Cardiac muscle cell (in vitro differentiated cells and primary cell): ENCODE data around the gene CMTM8. TPM values are rescaled to one million over a fixed set of nuclear protein-coding genes. Genes with fewer than 3 reads are reported as not detected.

Experiments
- DNase-seq, 2 donors: peaks; one replicate each; pipeline versions ENCODE4 v3.0.0 to v3.0.0-alpha.2; 2010 to 2017; ENCODE audit warnings: low read depth in 1 of 2, low spot score in 1 of 2
- H3K27ac ChIP-seq: fragments of 200-600 bp; sonication (generic); 2 replicates; pipeline ENCODE4 v1.5.1; 2016
- H3K27me3 ChIP-seq: fragments of 200-600 bp; sonication (generic); 2 replicates; pipeline ENCODE4 v1.6.0; 2016; ENCODE audit warnings: control low read depth
- H3K36me3 ChIP-seq: fragments of 200-600 bp; sonication (generic); 2 replicates; pipeline ENCODE4 v1.5.1; 2016; ENCODE audit warnings: control low read depth
- H3K4me1 ChIP-seq: fragments of 200-600 bp; sonication (generic); 2 replicates; pipeline ENCODE4 v1.8.1; 2017; ENCODE audit warnings: low read depth, mild to moderate bottlenecking, mixed run types
- H3K4me3 ChIP-seq: fragments of 200-600 bp; sonication (generic); 2 replicates; pipeline ENCODE4 v1.5.1; 2016; ENCODE audit warnings: mild to moderate bottlenecking
- H3K9me3 ChIP-seq: fragments of 200-600 bp; sonication (generic); 2 replicates; pipeline ENCODE4 v1.5.1; 2017; ENCODE audit warnings: low read depth, mild to moderate bottlenecking, control low read depth
- polyA plus RNA-seq: library from polyadenylated mRNA; unstranded; fragments of >200 nt; fragmentation: Nextera tagmentation; extraction: Ambion mirVana; gene quantifications from 2 replicates; pipeline ENCODE4 v1.2.1, GENCODE V29; 2016
- total RNA-seq: library from RNA; depleted of rRNA; stranded (reverse); fragments of >200 nt; gene quantifications from 2 replicates; pipeline ENCODE4 v1.2.3, GENCODE V29; 2016
- TF ChIP-seq, protein P1 (sequence below): IDR thresholded peaks from 2 replicates; pipeline ENCODE4 v1.5.1; 2012; ENCODE audit warnings: low read depth, mild to moderate bottlenecking, low read length

CMTM8 gene
- total and polyA plus RNA-seq, 2 experiments from 2014 or later, result 6.9 to 12.5 TPM

- H3K4me1 ChIP-seq, result peaks cover 34% of the 10 kb centered on the region
- H3K4me3 ChIP-seq, result no peak overlapping the region
- H3K9me3 ChIP-seq, result no peaks in the 10 kb centered on the region
- H3K27me3 ChIP-seq, result no peaks in the 10 kb centered on the region
- H3K36me3 ChIP-seq, result no peaks in the 10 kb centered on the region
- DNase-seq, result peak in 1 of 2 donors; percentile 29
- TF ChIP-seq, protein P1, sequence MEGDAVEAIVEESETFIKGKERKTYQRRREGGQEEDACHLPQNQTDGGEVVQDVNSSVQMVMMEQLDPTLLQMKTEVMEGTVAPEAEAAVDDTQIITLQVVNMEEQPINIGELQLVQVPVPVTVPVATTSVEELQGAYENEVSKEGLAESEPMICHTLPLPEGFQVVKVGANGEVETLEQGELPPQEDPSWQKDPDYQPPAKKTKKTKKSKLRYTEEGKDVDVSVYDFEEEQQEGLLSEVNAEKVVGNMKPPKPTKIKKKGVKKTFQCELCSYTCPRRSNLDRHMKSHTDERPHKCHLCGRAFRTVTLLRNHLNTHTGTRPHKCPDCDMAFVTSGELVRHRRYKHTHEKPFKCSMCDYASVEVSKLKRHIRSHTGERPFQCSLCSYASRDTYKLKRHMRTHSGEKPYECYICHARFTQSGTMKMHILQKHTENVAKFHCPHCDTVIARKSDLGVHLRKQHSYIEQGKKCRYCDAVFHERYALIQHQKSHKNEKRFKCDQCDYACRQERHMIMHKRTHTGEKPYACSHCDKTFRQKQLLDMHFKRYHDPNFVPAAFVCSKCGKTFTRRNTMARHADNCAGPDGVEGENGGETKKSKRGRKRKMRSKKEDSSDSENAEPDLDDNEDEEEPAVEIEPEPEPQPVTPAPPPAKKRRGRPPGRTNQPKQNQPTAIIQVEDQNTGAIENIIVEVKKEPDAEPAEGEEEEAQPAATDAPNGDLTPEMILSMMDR, result no peak
- H3K27ac ChIP-seq, result peak overlapping the region; percentile 11
Measured at GRCh38 chr3:32316976-32317375, 78.5 kb downstream of the CMTM8 start.

- Histone ChIP-seq H3K27me3 (no peaks in the 10 kb centered on the region), H3K4me3 (no peak overlapping the region), H3K9me3 (no peaks in the 10 kb centered on the region), H3K4me1 (peaks cover 45% of the 10 kb centered on the region), H3K27ac (no peak overlapping the region), H3K36me3 (no peaks in the 10 kb centered on the region)
- DNase-seq, result no peak
- TF ChIP-seq, protein P1, result no peak
Measured at GRCh38 chr3:32319607-32320006, 81.1 kb downstream of the CMTM8 start.

DNA sequence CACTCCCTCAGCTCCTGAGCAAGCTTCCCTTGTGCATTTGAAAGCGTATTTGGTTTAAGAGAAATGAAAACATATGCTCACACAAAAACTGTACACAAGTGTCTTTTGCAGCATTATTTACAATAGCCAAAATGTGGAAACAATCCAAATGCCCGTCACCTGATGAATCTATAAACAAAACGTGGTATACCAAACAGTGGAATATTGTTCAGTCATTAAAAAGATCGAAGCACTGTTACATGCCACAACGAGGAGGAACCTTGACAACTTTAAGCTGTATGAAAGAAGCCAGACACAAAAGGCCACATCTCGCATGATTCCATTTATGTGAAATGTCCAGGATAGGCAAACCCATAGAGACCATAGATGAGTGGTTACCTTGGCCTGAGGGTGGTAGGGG lies 81.6 kb downstream of the CMTM8 start:
- Histone ChIP-seq H3K4me3 (no peak overlapping the region), H3K36me3 (no peaks in the 10 kb centered on the region), H3K9me3 (no peaks in the 10 kb centered on the region), H3K4me1 (peaks cover 47% of the 10 kb centered on the region), H3K27ac (peak overlapping the region; percentile 86), H3K27me3 (no peaks in the 10 kb centered on the region)
- TF ChIP-seq, protein P1, result no peak
- no peak for DNase-seq

GRCh38 chr3:32321095-32321790 lies 82.8 kb downstream of the CMTM8 start:
- Histone ChIP-seq H3K4me1 (peaks cover 51% of the 10 kb centered on the region), H3K36me3 (no peaks in the 10 kb centered on the region), H3K27ac (peak overlapping the region; percentile 86), H3K27me3 (no peaks in the 10 kb centered on the region), H3K9me3 (no peaks in the 10 kb centered on the region), H3K4me3 (no peak overlapping the region)
- peak in 1 of 2 donors; percentile 67 for DNase-seq
- TF ChIP-seq, protein P1, result no peak

DNA sequence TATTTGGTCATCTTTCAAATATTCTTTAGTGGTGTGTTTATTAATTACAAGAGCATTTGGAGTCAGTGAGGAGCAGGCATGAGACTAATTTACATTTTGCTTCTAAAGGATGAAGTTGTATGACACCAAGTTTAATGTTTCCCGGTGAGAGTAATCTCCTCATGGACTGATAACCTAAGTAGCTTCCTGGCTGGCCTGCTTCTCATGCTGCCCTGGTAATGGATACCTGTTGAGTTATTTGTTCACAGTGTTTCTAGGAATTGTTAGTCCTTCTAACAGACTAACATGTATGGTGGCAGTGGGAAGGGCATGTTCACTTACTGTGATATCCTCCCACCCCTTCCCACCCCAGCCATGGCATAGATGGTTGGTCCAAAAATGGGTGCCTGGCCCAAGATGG lies 83.8 kb downstream of the CMTM8 start:
- Histone ChIP-seq H3K36me3 (no peaks in the 10 kb centered on the region), H3K4me1 (peaks cover 42% of the 10 kb centered on the region), H3K27ac (peak overlapping the region; percentile 24), H3K27me3 (no peaks in the 10 kb centered on the region), H3K9me3 (no peaks in the 10 kb centered on the region), H3K4me3 (no peak overlapping the region)
- DNase-seq, result no peak
- TF ChIP-seq, protein P1, result no peak
